IgD-negative memory B cell (primary cell): ENCODE data around the gene TGM4. TPM values are rescaled to one million over a fixed set of nuclear protein-coding genes. Genes with fewer than 3 reads are reported as not detected.
"Not testable (repeated sequence)": the region's sequence is repeated elsewhere in the genome, so short reads cannot be mapped to it uniquely, and the experiment has no call there.

Experiments used
- H3K27ac Mint-ChIP-seq, 3 donors: one replicate each; pipeline ENCODE4 v1.8.0; 2020 to 2022; ENCODE audit warnings: mild to moderate bottlenecking in 3 of 3, mixed read lengths in 3 of 3, moderate library complexity in 1 of 3
- H3K27me3 Mint-ChIP-seq: one replicate; pipeline ENCODE4 v1.8.0; 2021; ENCODE audit warnings: mixed read lengths
- H3K36me3 Mint-ChIP-seq: one replicate; pipeline ENCODE4 v1.8.0; 2020; ENCODE audit warnings: mild to moderate bottlenecking, mixed read lengths
- H3K4me1 Mint-ChIP-seq, 3 donors: one replicate each; pipeline ENCODE4 v1.8.0; 2020 to 2022; ENCODE audit warnings: mixed read lengths in 3 of 3, mild to moderate bottlenecking in 1 of 3
- H3K4me3 Mint-ChIP-seq, 4 donors: one replicate each; pipeline ENCODE4 v1.8.0; 2020 to 2022; ENCODE audit warnings: mild to moderate bottlenecking in 4 of 4, mixed read lengths in 4 of 4, moderate library complexity in 3 of 4
- H3K9me3 Mint-ChIP-seq, 3 donors: one replicate each; pipeline ENCODE4 v1.8.0; 2020 to 2021; ENCODE audit warnings: mixed read lengths in 3 of 3, mild to moderate bottlenecking in 1 of 3
- polyA plus RNA-seq: library from polyadenylated mRNA; unstranded; fragments of 300-500 nt; fragmentation: Illumina TruSeq; gene quantifications from one replicate; pipeline ENCODE4 v1.2.3, GENCODE V29; 2021

Gene TGM4
- 0.06 TPM for polyA plus RNA-seq

DNA sequence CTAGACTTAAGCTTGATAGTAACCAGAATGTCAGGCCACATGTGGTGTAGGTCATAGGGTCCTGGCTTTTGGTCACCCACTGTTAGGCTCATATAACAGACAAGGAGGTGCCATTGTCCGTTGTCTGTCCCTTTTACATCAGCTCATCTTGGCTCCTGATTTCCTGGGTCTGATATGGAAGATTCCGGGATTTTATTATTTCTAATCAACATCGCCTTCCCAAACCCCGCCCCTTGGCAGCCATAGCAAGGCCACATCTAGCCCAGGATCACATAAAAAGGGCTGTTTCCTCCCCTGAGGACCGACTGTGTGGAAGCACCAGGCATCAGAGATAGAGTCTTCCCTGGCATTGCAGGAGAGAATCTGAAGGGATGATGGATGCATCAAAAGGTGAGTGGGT lies at the start of gene TGM4:
Gene TGM4 (plus strand): TSS at position 301 of the 400 bp plus-strand sequence. CDS start 71 bp downstream, at position 372.
- H3K27me3 Mint-ChIP-seq, result no peaks in the 10 kb centered on the region
- H3K36me3 Mint-ChIP-seq, result peaks cover 3% of the 10 kb centered on the region
- no peak within 1 kb of the TSS for H3K27ac Mint-ChIP-seq
- no peak within 1 kb of the TSS for H3K4me3 Mint-ChIP-seq
- H3K9me3 Mint-ChIP-seq, result no peaks in the 10 kb centered on the region
- peaks cover 0 to 1% (median 0%) of the 10 kb centered on the region in 3 donors for H3K4me1 Mint-ChIP-seq

DNA sequence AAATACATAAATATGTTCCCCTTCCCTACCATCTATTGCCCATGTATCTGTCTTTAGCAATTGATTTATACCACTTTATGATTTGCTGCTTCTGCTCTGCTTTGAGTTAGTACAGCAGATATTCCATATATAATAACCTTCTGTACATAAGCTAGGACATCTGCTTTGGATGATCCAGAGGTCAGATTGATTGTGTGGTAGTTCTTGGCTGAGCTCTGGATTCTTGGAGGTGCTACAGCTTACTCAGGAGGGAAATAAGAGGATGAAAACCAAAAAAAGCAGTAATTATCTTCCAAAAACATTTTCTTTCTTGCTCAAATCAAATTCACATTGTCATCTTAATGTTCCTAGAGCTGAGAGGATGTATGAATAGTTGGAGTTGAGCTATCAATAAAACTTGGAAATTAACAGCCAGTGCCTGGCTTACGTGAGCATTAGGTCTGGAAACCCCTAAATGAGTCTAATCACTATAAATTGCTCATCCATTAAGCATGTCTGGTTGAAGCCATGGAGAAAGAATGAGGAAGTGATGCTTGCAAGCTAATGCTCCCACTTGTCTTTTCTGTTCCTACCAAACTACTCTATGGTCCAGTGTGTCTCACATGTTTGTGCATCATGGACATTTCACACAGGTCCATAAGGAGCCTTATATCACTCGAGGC lies 49.0 kb upstream of the TGM4 start:
- H3K27ac Mint-ChIP-seq, result no peak overlapping the region
- H3K4me1 Mint-ChIP-seq, result peaks cover 0 to 9% (median 6%) of the 10 kb centered on the region in 3 donors
- H3K36me3 Mint-ChIP-seq, result peaks cover 1% of the 10 kb centered on the region
- no peaks in the 10 kb centered on the region for H3K27me3 Mint-ChIP-seq
- H3K4me3 Mint-ChIP-seq, result no peak overlapping the region
- H3K9me3 Mint-ChIP-seq, result no peaks in the 10 kb centered on the region

DNA sequence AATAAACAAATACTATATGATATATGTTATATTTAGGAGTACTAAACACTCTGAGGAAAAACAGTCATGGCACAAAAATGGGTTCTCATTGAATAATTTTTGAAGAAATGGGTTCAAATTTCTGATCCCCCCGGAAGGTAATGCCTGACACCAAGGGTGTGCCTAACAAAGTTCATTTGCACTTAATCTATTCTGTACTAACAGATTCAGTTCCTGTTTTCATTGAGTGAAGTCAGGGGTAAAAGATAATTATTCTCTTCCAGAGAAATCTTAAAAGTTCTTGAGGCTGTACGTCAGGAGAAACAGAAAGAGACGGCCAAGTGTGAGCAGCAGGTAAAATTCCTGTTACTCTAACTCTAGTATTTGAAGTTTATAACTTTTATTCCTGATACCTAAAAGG lies 47.2 kb upstream of the TGM4 start:
- Mint-ChIP-seq H3K4me1 (peaks cover 2 to 9% (median 6%) of the 10 kb centered on the region in 3 donors), H3K27me3 (no peaks in the 10 kb centered on the region), H3K36me3 (peaks cover 1% of the 10 kb centered on the region), H3K9me3 (no peaks in the 10 kb centered on the region), H3K27ac (no peak overlapping the region), H3K4me3 (no peak overlapping the region)

DNA sequence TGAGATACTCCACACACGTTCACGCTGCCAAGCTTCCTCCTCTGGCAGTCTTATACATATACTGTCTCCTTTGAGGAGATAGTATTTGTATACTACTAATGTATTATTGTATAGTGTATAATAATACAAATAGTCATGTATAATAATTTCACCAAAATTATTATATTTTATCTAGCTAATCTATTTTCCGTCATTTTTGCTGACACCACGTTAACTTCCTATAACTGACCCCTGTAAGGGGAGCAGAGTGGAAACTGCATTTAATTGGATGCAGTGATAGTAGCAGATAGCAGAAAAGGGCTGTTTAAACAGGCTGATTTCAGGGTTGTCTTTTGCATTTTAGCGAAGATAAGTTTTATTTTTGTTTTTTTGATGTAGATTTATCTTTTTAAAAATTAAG lies 43.2 kb upstream of the TGM4 start:
- Mint-ChIP-seq H3K27ac (no peak overlapping the region), H3K9me3 (peaks cover 0 to 4% (median 2%) of the 10 kb centered on the region in 3 donors), H3K36me3 (no peaks in the 10 kb centered on the region), H3K4me1 (peaks cover 2 to 9% (median 6%) of the 10 kb centered on the region in 3 donors), H3K27me3 (no peaks in the 10 kb centered on the region), H3K4me3 (no peak overlapping the region)

DNA sequence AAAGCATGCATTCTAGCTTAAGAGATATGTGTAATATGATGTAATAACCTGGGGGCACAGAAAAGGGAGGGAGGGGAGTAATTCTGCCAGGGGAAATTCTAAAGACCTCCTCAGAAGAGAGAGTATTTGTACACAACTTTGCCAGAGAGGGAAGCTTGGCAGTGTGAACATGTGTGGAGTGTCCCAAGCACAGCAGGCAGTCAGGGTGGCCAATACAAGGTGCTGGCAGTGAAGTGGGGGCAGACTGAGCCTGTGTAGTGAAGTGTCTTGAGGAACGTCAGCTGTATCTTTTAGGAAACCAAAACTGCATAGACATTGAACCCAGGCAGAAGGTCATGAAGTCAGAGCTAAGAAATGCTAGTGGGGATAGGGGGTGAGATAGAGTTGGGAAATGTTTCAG lies 42.4 kb upstream of the TGM4 start:
- H3K27ac Mint-ChIP-seq, result peak overlapping the region in 1 of 3 donors; percentile 40
- H3K4me1 Mint-ChIP-seq, result peaks cover 2 to 5% (median 3%) of the 10 kb centered on the region in 3 donors
- no peaks in the 10 kb centered on the region for H3K36me3 Mint-ChIP-seq
- H3K27me3 Mint-ChIP-seq, result no peaks in the 10 kb centered on the region
- H3K4me3 Mint-ChIP-seq, result no peak overlapping the region
- H3K9me3 Mint-ChIP-seq, result peaks cover 2 to 12% (median 5%) of the 10 kb centered on the region in 3 donors

DNA sequence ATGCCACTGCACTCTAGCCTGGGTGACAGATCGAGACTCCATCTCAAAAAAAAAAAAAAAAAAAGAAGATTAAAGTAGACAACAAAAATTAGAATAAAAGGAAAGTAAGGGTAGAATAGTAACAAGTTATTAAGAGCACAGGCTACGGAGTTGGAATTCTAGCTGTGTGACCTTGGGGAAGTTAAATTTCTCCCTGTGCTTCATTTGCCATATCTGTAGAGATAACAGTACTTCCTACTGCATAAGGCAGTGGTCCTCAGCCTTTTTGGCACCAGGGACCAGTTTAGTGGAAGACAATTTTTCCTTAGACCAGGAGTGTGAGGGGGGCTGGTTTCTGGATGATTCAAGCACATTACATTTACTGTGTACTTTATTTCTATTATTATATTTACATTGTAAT lies 41.4 kb upstream of the TGM4 start:
- no peak overlapping the region for H3K4me3 Mint-ChIP-seq
- H3K4me1 Mint-ChIP-seq, result peaks cover 0 to 2% (median 0%) of the 10 kb centered on the region in 3 donors
- no peak overlapping the region for H3K27ac Mint-ChIP-seq
- peaks cover 2 to 15% (median 5%) of the 10 kb centered on the region in 3 donors for H3K9me3 Mint-ChIP-seq
- no peaks in the 10 kb centered on the region for H3K36me3 Mint-ChIP-seq
- H3K27me3 Mint-ChIP-seq, result no peaks in the 10 kb centered on the region

DNA sequence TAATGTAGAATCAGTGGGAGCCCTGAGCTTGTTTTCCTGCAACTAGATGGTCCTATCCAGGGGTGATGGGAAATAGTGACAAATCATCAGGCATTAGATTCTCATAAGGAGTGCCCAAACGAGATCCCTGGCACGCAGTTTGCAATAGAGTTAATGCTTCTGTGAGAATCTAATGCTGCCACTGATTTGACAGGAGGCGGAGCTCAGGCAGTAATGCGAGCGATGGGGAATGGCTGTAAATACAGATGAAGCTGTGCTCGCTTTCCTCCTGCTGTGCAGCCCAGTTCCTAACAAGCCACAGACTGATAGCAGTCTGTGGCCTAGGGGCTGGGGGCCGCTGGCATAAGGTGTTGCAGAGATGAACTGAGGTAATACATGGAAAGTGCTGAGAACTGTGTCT lies 41.0 kb upstream of the TGM4 start:
- Mint-ChIP-seq H3K36me3 (no peaks in the 10 kb centered on the region), H3K27me3 (no peaks in the 10 kb centered on the region), H3K9me3 (peaks cover 2 to 15% (median 5%) of the 10 kb centered on the region in 3 donors), H3K4me3 (no peak overlapping the region), H3K27ac (no peak overlapping the region), H3K4me1 (peaks cover 0 to 2% (median 0%) of the 10 kb centered on the region in 3 donors)

DNA sequence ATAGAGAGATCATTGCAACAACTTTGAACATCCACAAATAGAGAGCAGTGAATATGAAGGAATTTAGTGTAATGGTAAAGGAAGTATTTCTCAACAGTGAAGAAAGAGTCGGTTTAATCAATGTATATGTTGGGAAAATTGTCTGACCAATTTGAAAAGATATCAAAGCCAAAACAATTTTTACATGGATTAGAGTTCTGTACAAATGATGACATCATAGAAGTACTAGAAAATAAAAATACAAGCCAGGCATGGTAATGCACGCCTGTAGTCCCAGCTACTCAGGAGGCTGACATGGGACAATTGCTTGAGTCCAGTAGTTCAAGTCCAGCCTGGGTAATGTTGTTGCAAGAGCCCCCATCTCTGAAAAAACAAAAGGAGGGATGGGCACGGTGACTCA lies 38.7 kb upstream of the TGM4 start:
- H3K36me3 Mint-ChIP-seq, result no peaks in the 10 kb centered on the region
- no peaks in the 10 kb centered on the region for H3K27me3 Mint-ChIP-seq
- H3K4me3 Mint-ChIP-seq, result no peak overlapping the region
- peaks cover 2 to 20% (median 6%) of the 10 kb centered on the region in 3 donors for H3K9me3 Mint-ChIP-seq
- no peak overlapping the region for H3K27ac Mint-ChIP-seq
- peaks cover 0 to 3% (median 0%) of the 10 kb centered on the region in 3 donors for H3K4me1 Mint-ChIP-seq

DNA sequence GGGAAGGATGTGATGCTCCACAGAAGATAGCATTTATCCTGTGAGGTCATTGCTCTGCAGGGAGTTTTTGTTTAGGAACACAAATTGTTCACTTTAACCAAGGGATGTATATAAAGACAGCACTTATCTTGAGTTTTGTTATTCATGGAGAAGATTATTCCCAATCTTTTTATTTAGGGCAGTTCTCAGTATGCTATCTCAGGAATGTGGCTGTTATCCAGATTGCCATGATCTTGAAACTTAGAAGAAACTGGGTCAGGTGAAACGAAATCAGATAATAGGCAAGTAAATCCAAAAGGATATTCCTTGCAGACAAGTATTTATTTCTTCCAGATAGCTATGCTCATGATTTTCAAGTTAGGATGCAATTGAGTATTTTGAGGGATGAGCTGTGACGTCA lies 32.0 kb upstream of the TGM4 start:
- H3K36me3 Mint-ChIP-seq, result peaks cover 10% of the 10 kb centered on the region
- H3K4me3 Mint-ChIP-seq, result no peak overlapping the region
- peaks cover 0 to 5% (median 1%) of the 10 kb centered on the region in 3 donors for H3K9me3 Mint-ChIP-seq
- H3K27ac Mint-ChIP-seq, result no peak overlapping the region
- H3K4me1 Mint-ChIP-seq, result peaks cover 0 to 1% (median 0%) of the 10 kb centered on the region in 3 donors
- no peaks in the 10 kb centered on the region for H3K27me3 Mint-ChIP-seq

DNA sequence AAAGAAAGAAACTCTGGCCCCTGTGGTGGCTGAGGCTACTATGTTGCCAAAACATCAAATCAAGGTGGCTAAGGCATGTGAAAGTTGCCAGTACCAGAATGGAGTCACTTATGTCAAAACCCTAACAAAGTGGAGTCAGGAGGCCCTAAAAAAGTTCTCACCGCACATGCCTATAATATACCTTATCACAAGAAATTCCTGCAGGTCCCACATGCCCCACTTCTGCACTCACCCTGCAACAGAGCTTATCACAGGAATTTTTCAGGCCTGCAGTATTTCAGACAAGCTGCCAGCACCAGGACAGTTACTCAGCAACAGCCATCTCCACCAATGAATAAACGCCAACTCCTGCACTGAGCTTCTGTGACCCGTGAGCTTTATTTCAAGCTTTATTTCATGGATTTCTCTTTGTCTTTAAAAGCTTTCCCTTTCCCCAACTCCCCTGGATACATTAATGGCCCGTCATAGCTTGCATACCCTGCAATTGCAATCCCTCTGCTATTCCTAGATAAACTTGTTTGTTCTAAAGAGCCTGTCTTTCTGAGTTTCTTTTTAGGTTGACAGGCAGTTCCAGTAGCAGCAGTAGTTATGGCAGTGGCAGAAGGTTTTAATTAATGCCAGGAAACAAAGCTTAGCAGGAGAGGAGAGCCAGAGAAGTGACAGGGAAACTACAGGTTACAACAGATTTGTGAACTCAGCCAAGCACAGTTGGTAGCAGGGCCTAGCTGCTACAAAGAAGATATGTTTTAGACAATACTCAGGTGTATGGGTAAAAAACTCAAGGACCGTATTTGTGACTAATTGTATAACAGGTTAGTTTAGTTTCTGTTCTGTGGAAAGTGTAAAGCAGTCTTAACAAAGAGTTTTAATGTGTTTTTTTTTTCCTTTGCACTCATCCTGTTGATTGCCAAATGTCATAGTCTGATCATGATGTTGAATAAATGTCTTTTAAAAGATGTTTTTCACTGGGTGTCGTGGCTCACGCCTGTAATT lies 28.6 kb upstream of the TGM4 start:
- H3K9me3 Mint-ChIP-seq, result no peaks in the 10 kb centered on the region
- no peak overlapping the region for H3K4me3 Mint-ChIP-seq
- H3K36me3 Mint-ChIP-seq, result peaks cover 10% of the 10 kb centered on the region
- H3K27me3 Mint-ChIP-seq, result no peaks in the 10 kb centered on the region
- H3K4me1 Mint-ChIP-seq, result peaks cover 0 to 3% (median 0%) of the 10 kb centered on the region in 3 donors
- no peak overlapping the region for H3K27ac Mint-ChIP-seq

DNA sequence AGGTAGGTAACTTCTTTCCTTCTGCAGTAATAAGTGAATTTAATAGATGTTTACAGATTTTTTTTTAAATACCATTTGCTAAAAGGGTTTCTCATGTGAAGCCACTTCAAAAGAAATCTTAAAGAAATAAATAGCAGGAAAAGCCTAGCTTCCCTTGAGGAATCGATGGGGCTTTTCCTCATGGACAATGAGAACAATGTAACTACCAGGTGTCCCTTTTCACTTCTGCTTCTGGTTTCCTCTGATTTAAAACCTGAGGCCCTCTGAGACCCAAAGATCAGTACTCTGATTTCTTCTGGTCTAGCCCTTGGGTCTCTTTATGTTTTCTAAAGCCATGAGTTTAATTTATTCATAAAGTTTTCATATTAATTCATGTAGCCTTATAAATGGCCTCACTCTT lies 25.8 kb upstream of the TGM4 start:
- no peak overlapping the region for H3K27ac Mint-ChIP-seq
- H3K27me3 Mint-ChIP-seq, result no peaks in the 10 kb centered on the region
- H3K9me3 Mint-ChIP-seq, result no peaks in the 10 kb centered on the region
- peaks cover 3% of the 10 kb centered on the region for H3K36me3 Mint-ChIP-seq
- H3K4me1 Mint-ChIP-seq, result peaks cover 0 to 3% (median 0%) of the 10 kb centered on the region in 3 donors
- H3K4me3 Mint-ChIP-seq, result no peak overlapping the region

DNA sequence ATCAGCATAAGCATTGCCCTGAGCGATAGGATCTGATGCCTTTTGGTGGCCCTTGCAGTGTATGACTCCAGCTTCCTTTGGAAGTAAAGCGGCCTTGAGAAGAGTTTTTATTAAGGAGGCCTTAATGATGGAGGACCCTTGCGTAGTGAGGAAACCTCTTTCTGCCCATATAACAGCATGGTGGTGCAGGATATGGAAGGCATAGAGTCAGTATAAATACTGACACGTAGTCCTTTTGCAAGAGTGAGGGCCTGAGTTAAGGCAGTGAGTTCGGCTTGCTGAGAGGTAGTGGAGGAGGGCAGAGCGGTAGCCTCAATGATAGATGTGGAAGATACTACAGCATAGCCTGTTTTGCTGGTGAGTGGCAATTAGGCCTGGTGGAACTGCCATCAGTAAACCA lies 17.7 kb upstream of the TGM4 start:
- H3K4me3 Mint-ChIP-seq, H3K4me1 Mint-ChIP-seq, H3K9me3 Mint-ChIP-seq, H3K27ac Mint-ChIP-seq, H3K27me3 Mint-ChIP-seq, H3K36me3 Mint-ChIP-seq: not testable (repeated sequence)

DNA sequence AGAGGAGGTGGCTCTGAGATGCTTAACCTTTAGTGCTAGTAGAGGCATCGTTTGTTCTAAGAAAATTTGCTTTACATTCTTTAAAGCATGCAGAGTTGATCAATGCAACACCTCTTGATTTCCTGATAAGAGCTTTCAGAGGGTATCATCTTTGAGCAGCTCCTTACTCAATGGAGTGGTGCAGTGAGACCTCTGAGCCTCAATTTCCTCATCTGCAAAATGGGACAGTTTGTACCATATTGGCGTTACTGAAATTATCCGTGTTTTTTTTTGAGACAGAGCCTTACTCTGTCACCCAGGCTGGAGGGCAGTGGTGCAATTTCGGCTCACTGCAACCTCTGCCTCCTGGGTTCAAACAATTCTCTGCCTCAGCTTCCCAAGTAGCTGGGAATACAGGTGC lies 14.3 kb upstream of the TGM4 start:
- Mint-ChIP-seq H3K27ac (peak overlapping the region in 1 of 3 donors; percentile 78), H3K9me3 (peaks cover 0 to 2% (median 0%) of the 10 kb centered on the region in 3 donors), H3K4me1 (peaks cover 6 to 11% (median 6%) of the 10 kb centered on the region in 3 donors), H3K27me3 (no peaks in the 10 kb centered on the region), H3K36me3 (no peaks in the 10 kb centered on the region), H3K4me3 (peak overlapping the region in 1 of 4 donors; percentile 83)

DNA sequence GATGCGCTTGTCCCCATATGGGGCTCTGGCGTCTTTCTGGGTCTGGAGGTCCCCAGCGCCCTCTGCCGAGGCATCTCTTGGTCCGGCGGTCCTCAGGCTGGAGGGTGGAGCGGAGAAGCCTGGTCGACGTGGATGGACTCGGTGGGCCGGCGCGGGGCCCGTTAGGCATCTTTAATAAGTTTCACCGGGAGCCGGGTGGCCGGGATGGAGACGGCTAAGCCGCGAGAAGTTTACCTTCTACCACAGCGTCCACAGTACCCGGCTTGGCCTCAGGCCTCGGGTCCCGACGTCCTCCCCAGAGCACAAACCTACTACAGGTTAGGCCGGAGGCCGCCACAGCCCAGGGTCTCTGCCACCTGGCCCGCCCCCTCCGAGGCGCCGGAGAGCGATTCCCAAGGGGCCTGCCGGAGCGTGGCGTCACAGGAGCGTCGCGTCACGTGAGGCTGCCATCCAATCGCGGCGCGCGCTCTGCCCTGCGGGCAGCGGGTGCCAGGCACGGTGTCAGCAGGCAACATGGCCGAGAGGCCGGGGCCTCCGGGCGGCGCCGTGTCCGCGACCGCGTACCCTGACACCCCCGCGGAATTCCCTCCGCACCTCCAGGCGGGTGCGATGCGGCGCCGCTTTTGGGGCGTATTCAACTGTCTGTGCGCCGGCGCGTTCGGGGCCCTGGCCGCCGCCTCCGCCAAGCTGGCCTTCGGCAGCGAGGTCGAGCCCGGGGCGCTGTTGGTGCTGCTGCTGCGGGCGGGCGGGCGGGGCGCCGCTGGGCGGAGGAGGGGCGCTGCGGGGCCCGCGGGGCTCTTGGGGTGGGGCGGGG lies 12.8 kb upstream of the TGM4 start, which contains the start of gene TMEM42:
Gene TMEM42 (plus strand): TSS at position 501 of the 814 bp plus-strand sequence. CDS start 13 bp downstream, at position 514.
- Mint-ChIP-seq H3K4me1 (peaks cover 8 to 17% (median 8%) of the 10 kb centered on the region in 3 donors), H3K27me3 (no peaks in the 10 kb centered on the region), H3K4me3 (peak within 1 kb of the TSS; percentile 87 to 96 (median 96)), H3K36me3 (peaks cover 2% of the 10 kb centered on the region), H3K27ac (peak within 1 kb of the TSS; percentile 88 to 92 (median 90)), H3K9me3 (peaks cover 0 to 2% (median 0%) of the 10 kb centered on the region in 3 donors)
